Activated CD8-positive, alpha-beta memory T cell treated with anti-CD3 and anti-CD28 coated beads, Interleukin-2, amount 50 U/mL, for 48 hours (primary cell): ENCODE data around the gene NFYA.

Experiments used
- DNase-seq: peaks from one replicate; pipeline ENCODE4 v3.0.0-alpha.2; 2020

NFYA gene

GRCh38 chr6:41072836-41073202 is at the start of gene NFYA:
NFYA (plus strand) TSS chr6:41072974; CDS start chr6:41079090, 6,116 bp downstream.
- DNase-seq: peak; percentile 99

- DNase-seq: no peak
Measured at GRCh38 chr6:41023114-41023513, 49.7 kb upstream of the NFYA start.

GRCh38 chr6:41025966-41026530 is 46.7 kb upstream of the NFYA start:
- DNase-seq: no peak

- DNase-seq: no peak
Measured at GRCh38 chr6:41027241-41027640, 45.5 kb upstream of the NFYA start.

GRCh38 chr6:41027799-41028560 is 44.8 kb upstream of the NFYA start:
- DNase-seq: peak; percentile 94

- DNase-seq: no peak
Measured at GRCh38 chr6:41028561-41029412, 44.0 kb upstream of the NFYA start.

- no peak for DNase-seq
Measured at GRCh38 chr6:41032830-41033229, 39.9 kb upstream of the NFYA start.

- DNase-seq: no peak
Measured at GRCh38 chr6:41033776-41034175, 39.0 kb upstream of the NFYA start.

- DNase-seq: no peak
Measured at GRCh38 chr6:41036186-41036585, 36.6 kb upstream of the NFYA start.

GRCh38 chr6:41036601-41037000 is 36.2 kb upstream of the NFYA start:
- no peak for DNase-seq

- DNase-seq: no peak
Measured at GRCh38 chr6:41037107-41037900, 35.5 kb upstream of the NFYA start.

- DNase-seq: no peak
Measured at GRCh38 chr6:41038205-41038604, 34.6 kb upstream of the NFYA start.

- DNase-seq: peak; percentile 70
Measured at GRCh38 chr6:41039060-41039998, 33.4 kb upstream of the NFYA start, which contains the start of gene UNC5CL. UNC5CL (minus strand) TSS chr6:41039221; CDS start chr6:41035074, 4,147 bp downstream.

- DNase-seq: no peak
Measured at GRCh38 chr6:41040101-41040939, 32.5 kb upstream of the NFYA start.

GRCh38 chr6:41040940-41041536 is 31.7 kb upstream of the NFYA start:
- no peak for DNase-seq

- DNase-seq: no peak
Measured at GRCh38 chr6:41042226-41043055, 30.3 kb upstream of the NFYA start, which contains the start of gene TSPO2. TSPO2 (plus strand) TSS chr6:41042467; CDS start chr6:41042986, 519 bp downstream.

- DNase-seq: no peak
Measured at GRCh38 chr6:41043151-41043550, 29.6 kb upstream of the NFYA start.

- no peak for DNase-seq
Measured at GRCh38 chr6:41045664-41046063, 27.1 kb upstream of the NFYA start.

GRCh38 chr6:41046084-41046483 is 26.7 kb upstream of the NFYA start:
- DNase-seq: no peak
